Stimulated activated naive B cell treated with anti-CD40 and anti-IgM and Interleukin-4, amounts not matched to agents 10 μg/mL and 1 μg/mL and 100 μg/mL, for 72 hours (primary cell): Measurements from ENCODE around the gene ACMSD.
"Not testable (repeated sequence)": the region's sequence is repeated elsewhere in the genome, so short reads cannot be mapped to it uniquely, and the experiment has no call there.

Experiments
- ATAC-seq, 2 donors: fragments of 150-1000 bp; cut with Tn5 transposase; replicated peaks; 2 replicates each; pipeline ENCODE4 v1.10.0; 2021; ENCODE audit warnings: moderate library complexity in 1 of 2
- DNase-seq: peaks from one replicate; pipeline ENCODE4 v3.0.0; 2021
- H3K27ac Mint-ChIP-seq: one replicate; pipeline ENCODE4 v1.8.0; 2022; ENCODE audit warnings: mild to moderate bottlenecking, mixed read lengths
- H3K27me3 Mint-ChIP-seq, 2 donors: one replicate each; pipeline ENCODE4 v1.8.0; 2022; ENCODE audit warnings: mixed read lengths in 2 of 2
- H3K36me3 Mint-ChIP-seq, 2 donors: one replicate each; pipeline ENCODE4 v1.8.0; 2022; ENCODE audit warnings: mixed read lengths in 2 of 2, mild to moderate bottlenecking in 1 of 2
- H3K4me1 Mint-ChIP-seq, 2 donors: one replicate each; pipeline ENCODE4 v1.8.0; 2022; ENCODE audit warnings: mixed read lengths in 2 of 2, mild to moderate bottlenecking in 1 of 2
- H3K4me3 Mint-ChIP-seq, 2 donors: one replicate each; pipeline ENCODE4 v1.8.0; 2022; ENCODE audit warnings: mild to moderate bottlenecking in 2 of 2, mixed read lengths in 2 of 2, moderate library complexity in 1 of 2
- H3K9me3 Mint-ChIP-seq, 2 donors: one replicate each; pipeline ENCODE4 v1.8.0; 2022; ENCODE audit warnings: mixed read lengths in 2 of 2, mild to moderate bottlenecking in 1 of 2

Gene ACMSD

DNA sequence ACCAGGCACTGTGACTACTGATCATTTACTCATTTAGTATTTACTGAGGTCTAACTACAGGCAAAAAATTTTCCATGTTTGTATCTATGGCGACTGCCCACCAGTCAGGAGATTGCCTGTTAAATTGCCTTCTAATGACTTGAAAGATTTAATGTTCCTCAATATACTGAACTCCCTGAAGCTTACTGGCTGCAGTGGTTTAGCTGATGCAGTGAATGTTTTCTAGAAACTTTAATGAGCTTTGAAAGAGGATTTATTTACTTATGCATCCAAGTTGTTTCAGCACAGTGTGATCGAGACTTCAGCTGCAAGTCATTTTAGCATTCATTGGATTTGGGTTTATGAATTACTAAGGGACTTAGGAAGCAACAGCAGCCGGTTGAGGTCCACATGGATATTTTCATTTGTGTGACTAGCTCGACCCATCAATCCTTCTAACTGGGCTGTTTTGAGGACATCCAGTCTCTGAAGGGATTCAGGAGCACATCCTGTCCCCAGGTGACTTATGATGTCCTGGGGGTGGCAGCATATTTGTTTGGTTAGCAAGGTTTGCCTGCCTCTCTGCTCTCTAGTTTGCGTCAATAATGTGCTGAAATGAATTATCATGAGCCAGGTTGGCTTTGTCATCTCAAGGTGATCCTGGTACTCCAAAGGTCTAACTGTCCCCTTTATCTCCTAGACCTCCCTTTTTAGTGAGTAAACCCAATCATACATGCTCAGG, 26.8 kb downstream of the ACMSD start:
- Mint-ChIP-seq H3K36me3 (peaks cover 0 to 2% of the 10 kb centered on the region in 2 donors), H3K4me3 (no peak overlapping the region), H3K27me3 (no peaks in the 10 kb centered on the region), H3K27ac (no peak overlapping the region), H3K9me3 (no peaks in the 10 kb centered on the region), H3K4me1 (no peaks in the 10 kb centered on the region)
- no peak for ATAC-seq
- no peak for DNase-seq

DNA sequence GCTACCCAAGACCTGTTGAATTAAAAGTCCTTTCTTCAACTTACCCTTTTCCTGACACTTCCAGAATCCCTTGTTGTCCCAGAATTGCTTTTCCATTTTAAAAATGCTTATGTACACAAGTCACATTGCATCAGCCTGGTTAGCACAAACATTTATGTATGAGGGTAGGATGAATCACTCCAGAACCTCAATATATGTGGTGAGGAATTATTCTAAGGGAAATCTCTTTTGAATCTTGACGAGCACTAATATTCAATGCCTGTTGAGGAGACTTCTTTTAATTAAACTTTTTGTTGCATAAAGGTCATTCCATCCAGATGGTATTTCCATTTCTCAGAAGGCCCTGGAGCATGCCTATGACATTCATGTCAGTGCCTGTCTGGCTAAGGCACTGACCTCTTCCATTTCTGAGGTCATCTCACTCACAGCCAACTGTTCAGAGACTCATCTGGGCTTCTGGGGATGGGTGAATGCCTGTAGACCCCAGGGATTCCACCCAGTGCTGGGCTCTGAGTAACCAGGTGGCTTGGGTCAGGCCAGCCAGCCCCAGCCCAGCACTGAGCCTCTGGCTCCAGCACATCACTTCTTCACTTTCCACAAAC, 28.2 kb downstream of the ACMSD start:
- ATAC-seq (no peak), DNase-seq (no peak)
- Mint-ChIP-seq H3K9me3 (peaks cover 0 to 2% of the 10 kb centered on the region in 2 donors), H3K36me3 (peaks cover 0 to 5% of the 10 kb centered on the region in 2 donors), H3K4me1 (no peaks in the 10 kb centered on the region), H3K27ac (no peak overlapping the region), H3K27me3 (no peaks in the 10 kb centered on the region), H3K4me3 (no peak overlapping the region)

DNA sequence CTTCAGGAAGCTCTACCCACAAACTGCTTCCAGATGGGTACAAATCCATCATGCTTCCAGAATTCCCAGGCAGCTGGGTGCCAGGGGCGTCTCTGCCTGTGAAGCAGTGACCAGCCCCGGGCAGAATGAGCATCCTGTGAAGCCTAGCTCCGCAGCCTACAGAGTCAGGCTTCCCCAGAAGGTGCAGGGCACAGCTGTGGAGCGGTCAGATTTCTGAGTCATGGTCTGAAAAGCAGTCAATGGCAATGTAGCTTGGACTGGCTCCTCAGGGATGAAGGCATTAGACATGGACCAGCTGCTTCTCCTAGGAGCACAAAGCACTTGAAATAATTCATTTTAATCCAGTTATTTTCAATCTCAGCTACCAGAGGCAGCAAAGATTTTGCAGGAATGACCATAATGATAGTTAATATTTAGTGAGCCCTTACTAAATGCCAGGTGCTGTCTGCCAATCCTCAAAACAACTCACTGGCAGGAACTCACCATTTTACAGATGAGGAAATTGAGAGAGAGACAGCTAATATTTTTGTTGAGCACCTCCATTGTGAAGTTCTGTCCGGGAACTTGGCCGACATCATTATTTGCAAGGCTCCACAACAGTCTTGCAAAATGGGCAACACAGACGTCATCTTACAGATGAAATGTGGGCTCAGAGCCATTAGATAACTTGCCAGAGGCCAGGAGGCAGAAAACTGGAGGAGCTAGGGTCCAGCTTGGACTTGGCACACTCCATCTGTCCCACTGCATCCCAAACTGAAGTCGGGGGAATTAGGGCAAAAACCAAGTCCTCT, 31.7 kb downstream of the ACMSD start:
- peaks cover 0 to 2% of the 10 kb centered on the region in 2 donors for H3K9me3 Mint-ChIP-seq
- ATAC-seq: no peak
- H3K4me3 Mint-ChIP-seq: no peak overlapping the region
- H3K27ac Mint-ChIP-seq: no peak overlapping the region
- no peaks in the 10 kb centered on the region for H3K4me1 Mint-ChIP-seq
- no peak for DNase-seq
- H3K36me3 Mint-ChIP-seq: peaks cover 0 to 4% of the 10 kb centered on the region in 2 donors
- no peaks in the 10 kb centered on the region for H3K27me3 Mint-ChIP-seq

DNA sequence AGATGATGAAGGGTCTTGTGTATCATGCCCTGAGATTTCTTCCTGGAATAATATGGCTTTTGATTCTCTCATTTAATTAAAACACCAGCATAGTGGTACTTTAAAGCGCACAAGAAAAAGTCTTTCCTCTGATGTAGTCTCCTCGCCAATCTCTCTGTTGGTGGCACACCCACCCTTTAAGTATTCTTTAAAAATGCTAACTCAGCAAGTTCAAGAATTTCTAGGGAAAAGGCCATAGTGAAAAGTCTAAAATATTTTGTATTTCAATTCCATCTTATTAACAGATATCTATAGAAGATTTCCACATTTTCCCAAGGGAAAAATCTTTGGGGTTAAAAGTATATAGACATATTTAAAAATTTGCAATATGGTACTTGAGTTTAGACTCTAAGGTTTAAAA, 34.7 kb downstream of the ACMSD start:
- Mint-ChIP-seq H3K9me3 (peaks cover 8 to 9% of the 10 kb centered on the region in 2 donors), H3K4me3 (no peak overlapping the region)
- no peak for DNase-seq

DNA sequence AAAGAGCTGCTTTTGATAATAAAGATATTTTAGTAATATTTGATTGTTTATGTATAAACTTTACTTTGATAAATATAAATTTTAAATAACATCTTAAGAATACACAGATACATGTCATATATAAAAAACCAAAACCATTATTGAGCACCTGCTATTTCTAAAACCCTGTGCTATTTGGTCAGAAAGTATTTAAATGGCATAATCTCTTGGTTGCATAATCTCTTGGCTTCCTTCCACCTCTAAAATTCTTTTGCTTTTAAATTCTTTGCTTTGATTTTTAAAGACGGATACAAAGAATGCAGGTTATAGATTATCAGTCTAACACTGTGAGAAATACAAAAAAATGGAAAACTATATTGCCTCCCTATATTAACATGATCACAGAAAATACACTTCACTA, 36.9 kb downstream of the ACMSD start:
- ATAC-seq (no peak), DNase-seq (no peak)
- Mint-ChIP-seq H3K36me3 (peaks cover 18 to 22% of the 10 kb centered on the region in 2 donors), H3K27ac (no peak overlapping the region), H3K9me3 (peaks cover 18% of the 10 kb centered on the region in 2 donors), H3K4me1 (no peaks in the 10 kb centered on the region), H3K4me3 (no peak overlapping the region), H3K27me3 (no peaks in the 10 kb centered on the region)

More for the DNA sequence above, 34.7 kb downstream of the ACMSD start:
- peaks cover 9 to 11% of the 10 kb centered on the region in 2 donors for H3K36me3 Mint-ChIP-seq
- no peaks in the 10 kb centered on the region for H3K4me1 Mint-ChIP-seq
- H3K27me3 Mint-ChIP-seq: no peaks in the 10 kb centered on the region
- H3K27ac Mint-ChIP-seq: no peak overlapping the region
- no peak for ATAC-seq

DNA sequence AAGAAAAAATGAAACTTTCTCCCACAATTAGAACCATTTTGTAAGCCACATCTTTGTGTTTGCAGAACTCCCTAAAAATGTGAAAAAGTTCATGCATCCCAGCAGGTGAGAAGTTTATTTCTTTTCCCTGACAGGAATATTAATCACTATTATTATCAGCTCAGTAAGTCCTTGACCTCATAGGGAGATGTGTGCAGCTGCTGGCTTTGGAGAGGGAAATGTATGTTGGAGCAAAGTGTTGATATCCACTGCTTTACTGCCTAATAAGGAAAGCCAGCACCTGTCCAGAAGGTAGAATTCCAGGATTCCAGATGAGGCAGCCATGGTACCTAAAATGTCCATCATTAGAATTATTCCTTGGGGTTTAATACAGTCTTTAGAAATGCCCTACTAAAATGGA, 44.4 kb downstream of the ACMSD start:
- Mint-ChIP-seq H3K27ac (no peak overlapping the region), H3K9me3 (peaks cover 11 to 12% of the 10 kb centered on the region in 2 donors), H3K4me3 (no peak overlapping the region), H3K36me3 (peaks cover 12 to 14% of the 10 kb centered on the region in 2 donors), H3K27me3 (no peaks in the 10 kb centered on the region), H3K4me1 (no peaks in the 10 kb centered on the region)
- DNase-seq: no peak
- ATAC-seq: no peak

DNA sequence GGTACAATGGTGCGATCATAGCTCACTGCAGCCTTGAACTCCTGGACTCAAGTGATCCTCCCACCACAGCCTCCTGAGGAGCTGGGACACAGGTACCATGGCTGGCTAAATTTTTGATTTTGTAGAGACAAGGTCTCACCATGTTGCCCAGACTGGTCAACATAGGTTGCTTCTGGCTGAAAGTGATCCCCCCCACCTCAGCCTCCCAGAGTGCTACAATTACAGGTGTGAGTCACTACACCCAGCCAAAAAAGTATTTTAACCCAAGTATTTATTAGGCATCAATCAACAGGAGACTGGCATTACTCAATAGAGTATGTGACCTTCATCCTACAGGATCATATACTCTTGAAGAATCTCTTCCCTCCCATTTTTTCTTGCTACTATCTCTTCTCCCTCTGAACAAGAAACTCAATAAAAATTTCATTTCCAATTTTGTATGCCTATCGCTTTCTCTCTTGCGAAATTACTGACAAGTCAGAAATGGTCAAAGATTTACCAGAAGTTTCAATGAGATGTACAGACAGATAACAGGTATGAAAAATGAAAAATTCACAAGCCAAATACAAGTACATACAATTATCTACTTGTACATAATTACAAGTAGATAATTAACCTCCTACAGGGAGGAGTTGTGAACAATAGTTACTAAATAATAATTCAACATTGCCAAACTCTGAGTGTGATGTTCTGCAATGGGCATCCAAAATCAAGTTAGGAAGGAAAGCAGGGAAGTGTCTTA, 45.3 kb downstream of the ACMSD start:
- H3K36me3 Mint-ChIP-seq: peaks cover 9 to 10% of the 10 kb centered on the region in 2 donors
- peaks cover 7 to 10% of the 10 kb centered on the region in 2 donors for H3K9me3 Mint-ChIP-seq
- H3K4me1 Mint-ChIP-seq: no peaks in the 10 kb centered on the region
- H3K27me3 Mint-ChIP-seq: no peaks in the 10 kb centered on the region
- no peak overlapping the region for H3K27ac Mint-ChIP-seq
- ATAC-seq (no peak), DNase-seq (no peak)
- no peak overlapping the region for H3K4me3 Mint-ChIP-seq

DNA sequence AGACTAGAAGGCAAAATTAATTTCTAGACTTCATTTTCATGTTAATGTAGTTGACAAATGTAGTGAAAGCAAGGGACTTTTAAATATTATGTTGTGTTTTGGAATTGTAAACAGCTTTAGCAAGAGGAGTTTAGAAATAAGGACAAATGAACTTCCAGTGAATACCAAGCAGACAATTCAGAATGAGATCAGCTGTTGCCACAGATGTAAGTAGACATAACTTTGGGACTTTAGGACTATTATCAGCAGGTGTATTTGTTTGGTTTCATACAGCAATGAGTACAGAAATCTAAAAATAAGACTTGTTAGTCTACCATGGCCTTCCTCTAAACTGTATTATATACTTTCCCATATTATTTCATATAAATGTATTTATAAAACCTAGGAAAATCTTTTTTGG, 46.0 kb downstream of the ACMSD start:
- ATAC-seq (no peak), DNase-seq (no peak)
- Mint-ChIP-seq H3K4me1 (no peaks in the 10 kb centered on the region), H3K27me3 (no peaks in the 10 kb centered on the region), H3K4me3 (no peak overlapping the region), H3K36me3 (peaks cover 6 to 9% of the 10 kb centered on the region in 2 donors), H3K27ac (no peak overlapping the region), H3K9me3 (peaks cover 4 to 5% of the 10 kb centered on the region in 2 donors)

DNA sequence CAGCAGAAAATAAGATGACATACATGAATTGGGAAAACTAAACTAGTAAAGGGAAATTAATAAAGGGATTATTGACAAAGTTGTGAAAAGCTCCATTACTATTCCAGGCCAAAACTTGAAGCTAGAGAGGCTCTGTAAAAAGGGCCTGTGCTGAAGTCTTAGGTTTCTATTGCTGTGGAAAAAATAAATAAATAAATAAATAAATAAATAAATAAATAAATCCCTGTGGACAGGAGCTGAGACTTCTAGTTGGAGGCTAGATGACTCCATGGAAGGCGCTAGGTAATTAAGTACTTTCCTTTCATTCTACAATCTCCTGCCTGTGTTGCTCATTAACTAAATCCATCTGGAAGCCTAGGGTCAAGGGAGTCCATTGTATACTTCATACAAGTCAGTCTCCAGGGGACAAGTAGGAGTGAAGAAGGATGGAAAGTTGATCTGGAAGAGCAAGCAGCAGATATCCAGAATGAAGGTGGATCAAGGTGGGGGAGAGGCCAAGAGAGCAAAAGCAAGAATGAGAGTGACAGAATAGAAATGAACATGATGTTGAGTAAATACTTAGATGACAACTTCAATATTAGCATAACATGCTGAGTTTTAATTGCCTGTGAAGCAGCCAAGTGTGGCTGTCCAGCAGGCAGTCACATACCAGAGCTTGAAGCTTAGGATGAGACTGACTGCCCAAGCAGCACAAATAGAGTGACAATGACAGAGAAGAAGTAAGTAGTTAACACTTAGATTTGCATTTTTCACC, 54.0 kb downstream of the ACMSD start:
- H3K27me3 Mint-ChIP-seq: no peaks in the 10 kb centered on the region
- ATAC-seq: no peak

DNA sequence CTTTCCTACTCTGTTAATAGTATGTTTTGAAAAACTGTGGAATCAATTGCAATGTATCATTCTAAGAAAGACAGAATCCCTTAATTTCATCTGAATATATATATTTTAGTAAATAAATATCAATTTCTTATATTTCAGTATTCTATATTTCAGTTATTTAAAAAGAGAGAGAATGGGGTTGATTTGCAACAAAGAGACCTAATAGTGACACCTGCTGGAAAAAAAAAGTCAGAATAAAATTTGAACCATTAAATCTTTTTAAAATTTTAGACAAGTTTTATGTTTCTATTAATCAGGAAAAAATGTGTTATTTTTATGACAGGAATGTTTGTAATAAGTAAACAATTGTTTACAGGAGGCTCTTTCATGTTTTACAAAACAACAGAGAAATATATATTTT, 59.5 kb downstream of the ACMSD start:
- H3K27me3 Mint-ChIP-seq: no peaks in the 10 kb centered on the region
- no peak overlapping the region for H3K4me3 Mint-ChIP-seq
- ATAC-seq (no peak), DNase-seq (no peak)
- H3K4me1 Mint-ChIP-seq: no peaks in the 10 kb centered on the region
- H3K9me3 Mint-ChIP-seq: no peaks in the 10 kb centered on the region
- no peaks in the 10 kb centered on the region for H3K36me3 Mint-ChIP-seq
- no peak overlapping the region for H3K27ac Mint-ChIP-seq

More for the DNA sequence above, 54.0 kb downstream of the ACMSD start:
- H3K4me1 Mint-ChIP-seq: no peaks in the 10 kb centered on the region
- H3K9me3 Mint-ChIP-seq: no peaks in the 10 kb centered on the region
- no peak overlapping the region for H3K4me3 Mint-ChIP-seq
- H3K36me3 Mint-ChIP-seq: no peaks in the 10 kb centered on the region
- no peak for DNase-seq
- no peak overlapping the region for H3K27ac Mint-ChIP-seq

DNA sequence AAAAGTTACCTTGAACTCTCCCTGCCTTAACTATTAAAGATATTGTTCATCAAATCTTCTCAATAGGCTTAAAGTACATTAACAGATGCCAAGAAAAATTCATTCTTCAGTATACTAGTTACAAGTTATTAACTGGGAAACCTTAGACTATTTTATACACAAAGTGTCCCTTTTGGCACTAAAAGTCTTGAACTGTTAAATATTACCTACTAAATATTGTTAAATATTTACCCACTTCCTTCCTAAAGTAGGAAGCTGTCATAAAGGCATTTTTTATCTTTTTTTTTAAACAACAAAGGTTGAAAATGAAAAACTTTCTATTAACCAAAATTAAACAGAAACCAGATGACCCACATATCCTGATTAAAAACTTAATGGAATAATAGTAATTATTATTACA, 60.8 kb downstream of the ACMSD start:
- Mint-ChIP-seq H3K36me3 (peaks cover 0 to 2% of the 10 kb centered on the region in 2 donors), H3K27me3 (no peaks in the 10 kb centered on the region), H3K4me3 (no peak overlapping the region), H3K9me3 (no peaks in the 10 kb centered on the region), H3K27ac (no peak overlapping the region), H3K4me1 (no peaks in the 10 kb centered on the region)
- DNase-seq: no peak
- no peak for ATAC-seq

DNA sequence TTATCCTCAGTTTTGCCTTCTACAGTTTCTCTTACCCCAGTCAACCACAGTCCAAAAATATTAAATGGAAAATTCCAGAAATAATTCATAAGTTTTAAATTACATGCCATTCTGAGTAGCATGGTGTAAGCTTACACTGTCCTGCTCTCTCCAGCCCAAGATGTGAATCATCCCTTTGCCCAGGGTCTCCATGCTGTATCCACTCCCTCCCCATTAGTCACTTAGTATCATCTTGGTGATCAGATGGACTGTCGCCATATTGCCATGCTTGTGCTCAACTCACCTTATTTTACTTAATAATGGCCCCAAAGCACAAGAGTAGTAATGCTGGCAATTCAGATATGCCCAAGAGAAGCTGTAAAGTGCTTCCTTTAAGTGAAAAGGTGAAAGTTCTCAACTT, 61.7 kb downstream of the ACMSD start:
- no peak overlapping the region for H3K4me3 Mint-ChIP-seq
- no peak for DNase-seq
- peaks cover 0 to 2% of the 10 kb centered on the region in 2 donors for H3K36me3 Mint-ChIP-seq
- H3K4me1 Mint-ChIP-seq: no peaks in the 10 kb centered on the region
- no peaks in the 10 kb centered on the region for H3K9me3 Mint-ChIP-seq
- H3K27me3 Mint-ChIP-seq: no peaks in the 10 kb centered on the region
- H3K27ac Mint-ChIP-seq: no peak overlapping the region
- ATAC-seq: no peak

DNA sequence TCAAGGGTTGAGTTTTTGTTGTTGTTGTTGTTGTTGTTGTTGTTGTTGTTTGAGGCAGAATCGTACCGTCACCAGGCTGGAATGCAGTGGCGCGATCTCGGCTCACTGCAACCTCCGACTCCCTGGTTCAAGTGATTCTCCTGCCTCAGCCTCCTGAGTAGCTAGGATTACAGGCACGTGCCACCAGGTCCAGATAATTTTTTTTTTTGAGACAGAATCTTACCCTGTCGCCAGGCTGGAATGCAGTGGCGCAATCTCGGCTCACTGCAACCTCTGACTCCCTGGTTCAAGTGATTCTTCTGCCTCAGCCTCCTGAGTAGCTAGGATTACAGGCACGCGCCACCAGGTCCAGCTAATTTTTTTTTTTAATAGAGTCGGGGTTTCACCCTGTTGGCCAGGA, 65.3 kb downstream of the ACMSD start:
- not testable (repeated sequence) for H3K4me3 Mint-ChIP-seq, H3K27ac Mint-ChIP-seq, ATAC-seq, H3K27me3 Mint-ChIP-seq, DNase-seq, H3K36me3 Mint-ChIP-seq, H3K9me3 Mint-ChIP-seq, H3K4me1 Mint-ChIP-seq

DNA sequence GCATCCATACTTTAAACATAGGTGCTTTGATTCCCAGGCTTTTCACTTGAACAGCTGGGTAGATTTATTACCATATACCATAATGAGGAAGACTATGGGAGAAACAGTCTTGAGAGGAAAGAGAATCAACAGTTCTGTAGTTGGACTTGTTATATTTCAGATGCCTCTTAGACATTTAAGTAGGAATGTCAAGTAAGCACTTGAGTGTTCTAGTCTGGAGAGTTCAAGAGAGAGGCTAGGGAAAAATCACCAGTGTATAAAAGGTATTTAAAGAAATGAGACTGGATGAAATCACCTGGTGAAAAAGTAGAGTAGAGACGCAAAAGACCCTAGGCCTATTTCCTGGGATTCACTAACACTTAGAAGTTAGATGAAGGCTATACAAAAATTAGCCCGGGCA, 66.8 kb downstream of the ACMSD start:
- no peak overlapping the region for H3K27ac Mint-ChIP-seq
- H3K4me3 Mint-ChIP-seq: no peak overlapping the region
- peaks cover 4 to 9% of the 10 kb centered on the region in 2 donors for H3K36me3 Mint-ChIP-seq
- no peak for DNase-seq
- no peak for ATAC-seq
- peaks cover 3% of the 10 kb centered on the region in 2 donors for H3K9me3 Mint-ChIP-seq
- no peaks in the 10 kb centered on the region for H3K4me1 Mint-ChIP-seq
- H3K27me3 Mint-ChIP-seq: no peaks in the 10 kb centered on the region
